Measurements from ENCODE around the gene SPR. TPM values are rescaled to one million over a fixed set of nuclear protein-coding genes. Genes with fewer than 3 reads are reported as not detected.
"Not testable (repeated sequence)": the region's sequence is repeated elsewhere in the genome, so short reads cannot be mapped to it uniquely, and the experiment has no call there.

SPR gene
- total RNA-seq, 1 experiment from 2014 or later = 22.6 TPM

DNA sequence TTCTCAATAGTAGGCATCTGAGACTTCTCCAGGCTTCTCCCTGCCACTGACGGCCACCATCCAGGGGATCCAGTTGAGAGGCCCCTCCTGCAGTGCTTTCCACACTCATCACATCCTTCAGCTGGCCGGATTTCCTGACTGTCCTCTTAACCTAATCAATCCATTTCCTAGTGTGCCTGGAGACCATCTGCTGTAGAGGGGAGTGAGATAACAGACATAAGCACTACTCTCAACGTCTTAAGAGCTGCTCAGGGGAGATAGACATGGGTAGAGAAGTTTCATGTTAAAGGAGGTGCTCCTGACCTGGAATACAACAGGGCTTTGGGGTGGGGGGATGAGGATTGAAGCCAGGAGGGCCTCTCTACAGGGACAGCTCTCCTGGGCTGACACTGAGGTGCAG, 14.2 kb downstream of the SPR start:
- POLR2A ChIA-PET (ENCODE audit: low non-redundant PET) = no interaction called here
- H3K4me3 ChIP-seq (ENCODE audit: low read depth, low read length, poor library complexity, severe bottlenecking) = no peak overlapping the region
- CTCF ChIA-PET = no interaction called here
- H3K27me3 ChIP-seq (replicated peaks; ENCODE audit: insufficient read depth, low read depth, low read length, poor library complexity) = peaks cover 64% of the 10 kb centered on the region
- BruUV-seq (replicated peaks) = no TSS peak
- no peak for TF ChIP-seq EZH2 (IDR thresholded peaks at IDR 0.05; ENCODE audit: borderline replicate concordance, low read depth, low read length, poor library complexity, severe bottlenecking)
- H3K4me1 ChIP-seq (ENCODE audit: insufficient read depth, low read length, poor library complexity, severe bottlenecking) = no peaks in the 10 kb centered on the region
- intact Hi-C loops (cut with micrococcal nuclease; ENCODE audit: unreplicated experiment) = no loop called here
- no peaks in the 10 kb centered on the region for H3K9me3 ChIP-seq (ENCODE audit: low read depth, low read length, poor library complexity, severe bottlenecking)
- DNase-seq (ENCODE audit: low spot score) = no peak
- H3K27ac ChIP-seq (ENCODE audit: low read depth, low read length, poor library complexity, severe bottlenecking) = no peak overlapping the region
- no peaks in the 10 kb centered on the region for H3K36me3 ChIP-seq (ENCODE audit: insufficient read depth, low read length, poor library complexity, severe bottlenecking)

DNA sequence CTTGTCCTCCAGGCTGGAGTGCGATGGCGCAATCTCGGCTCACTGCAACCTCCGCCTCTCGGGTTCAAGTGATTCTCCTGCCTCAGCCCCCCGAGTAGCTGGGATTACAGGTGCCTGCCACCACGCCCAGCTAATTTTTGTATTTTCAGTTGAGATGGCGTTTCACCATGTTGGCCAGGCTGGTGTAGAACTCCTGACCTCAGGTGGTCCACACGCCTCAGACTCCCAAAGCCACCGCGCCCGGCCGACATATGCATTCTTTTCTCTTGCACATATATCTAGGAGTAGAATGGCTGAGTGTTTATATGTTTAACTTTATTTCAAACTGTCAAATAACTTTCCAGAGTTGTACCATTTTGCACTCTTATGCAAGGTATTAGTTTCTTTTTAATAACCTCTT, 20.2 kb downstream of the SPR start:
- H3K4me1 ChIP-seq (ENCODE audit: insufficient read depth, low read length, poor library complexity, severe bottlenecking); intact Hi-C loops (cut with micrococcal nuclease; ENCODE audit: unreplicated experiment); H3K27ac ChIP-seq (ENCODE audit: low read depth, low read length, poor library complexity, severe bottlenecking); BruUV-seq (replicated peaks); H3K4me3 ChIP-seq (ENCODE audit: low read depth, low read length, poor library complexity, severe bottlenecking); CTCF ChIA-PET; H3K36me3 ChIP-seq (ENCODE audit: insufficient read depth, low read length, poor library complexity, severe bottlenecking); POLR2A ChIA-PET (ENCODE audit: low non-redundant PET); H3K9me3 ChIP-seq (ENCODE audit: low read depth, low read length, poor library complexity, severe bottlenecking); DNase-seq (ENCODE audit: low spot score): not testable (repeated sequence)
- peaks cover 100% of the 10 kb centered on the region for H3K27me3 ChIP-seq (replicated peaks; ENCODE audit: insufficient read depth, low read depth, low read length, poor library complexity)

DNA sequence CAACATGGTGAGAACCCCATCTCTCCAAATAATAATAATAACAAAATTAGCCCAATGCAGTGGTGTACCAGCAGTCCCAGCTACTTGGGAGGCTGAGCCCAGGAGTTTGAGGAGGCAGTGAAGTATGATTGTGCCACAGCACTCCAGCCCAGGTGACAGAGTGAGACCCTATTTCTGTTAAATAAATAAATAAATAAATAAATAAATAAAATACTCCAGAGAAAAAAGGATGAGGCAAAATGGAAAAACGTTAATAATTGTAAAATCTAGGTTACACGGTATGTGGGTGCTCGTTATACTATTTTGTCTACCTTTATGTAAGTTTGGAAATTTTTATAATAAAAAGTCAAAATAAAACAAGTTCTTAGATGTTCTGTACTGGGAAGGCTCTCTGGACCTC, 21.5 kb downstream of the SPR start:
- Histone ChIP-seq H3K36me3 (ENCODE audit: insufficient read depth, low read length, poor library complexity, severe bottlenecking) (no peaks in the 10 kb centered on the region), H3K9me3 (ENCODE audit: low read depth, low read length, poor library complexity, severe bottlenecking) (no peaks in the 10 kb centered on the region), H3K4me1 (ENCODE audit: insufficient read depth, low read length, poor library complexity, severe bottlenecking) (no peaks in the 10 kb centered on the region), H3K27me3 (replicated peaks; ENCODE audit: insufficient read depth, low read depth, low read length, poor library complexity) (peaks cover 100% of the 10 kb centered on the region), H3K4me3 (ENCODE audit: low read depth, low read length, poor library complexity, severe bottlenecking) (no peak overlapping the region), H3K27ac (ENCODE audit: low read depth, low read length, poor library complexity, severe bottlenecking) (no peak overlapping the region)
- POLR2A ChIA-PET (ENCODE audit: low non-redundant PET) = no interaction called here
- intact Hi-C loops (cut with micrococcal nuclease; ENCODE audit: unreplicated experiment) = no loop called here
- TF ChIP-seq, protein P1, sequence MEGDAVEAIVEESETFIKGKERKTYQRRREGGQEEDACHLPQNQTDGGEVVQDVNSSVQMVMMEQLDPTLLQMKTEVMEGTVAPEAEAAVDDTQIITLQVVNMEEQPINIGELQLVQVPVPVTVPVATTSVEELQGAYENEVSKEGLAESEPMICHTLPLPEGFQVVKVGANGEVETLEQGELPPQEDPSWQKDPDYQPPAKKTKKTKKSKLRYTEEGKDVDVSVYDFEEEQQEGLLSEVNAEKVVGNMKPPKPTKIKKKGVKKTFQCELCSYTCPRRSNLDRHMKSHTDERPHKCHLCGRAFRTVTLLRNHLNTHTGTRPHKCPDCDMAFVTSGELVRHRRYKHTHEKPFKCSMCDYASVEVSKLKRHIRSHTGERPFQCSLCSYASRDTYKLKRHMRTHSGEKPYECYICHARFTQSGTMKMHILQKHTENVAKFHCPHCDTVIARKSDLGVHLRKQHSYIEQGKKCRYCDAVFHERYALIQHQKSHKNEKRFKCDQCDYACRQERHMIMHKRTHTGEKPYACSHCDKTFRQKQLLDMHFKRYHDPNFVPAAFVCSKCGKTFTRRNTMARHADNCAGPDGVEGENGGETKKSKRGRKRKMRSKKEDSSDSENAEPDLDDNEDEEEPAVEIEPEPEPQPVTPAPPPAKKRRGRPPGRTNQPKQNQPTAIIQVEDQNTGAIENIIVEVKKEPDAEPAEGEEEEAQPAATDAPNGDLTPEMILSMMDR (conservative IDR thresholded peaks at IDR 0.05; ENCODE audit: low read depth, low read length) = no peak
- no peak for TF ChIP-seq EZH2 (IDR thresholded peaks at IDR 0.05; ENCODE audit: borderline replicate concordance, low read depth, low read length, poor library complexity, severe bottlenecking)
- DNase-seq (ENCODE audit: low spot score) = no peak
- BruUV-seq (replicated peaks) = no TSS peak
- CTCF ChIA-PET = no interaction called here

DNA sequence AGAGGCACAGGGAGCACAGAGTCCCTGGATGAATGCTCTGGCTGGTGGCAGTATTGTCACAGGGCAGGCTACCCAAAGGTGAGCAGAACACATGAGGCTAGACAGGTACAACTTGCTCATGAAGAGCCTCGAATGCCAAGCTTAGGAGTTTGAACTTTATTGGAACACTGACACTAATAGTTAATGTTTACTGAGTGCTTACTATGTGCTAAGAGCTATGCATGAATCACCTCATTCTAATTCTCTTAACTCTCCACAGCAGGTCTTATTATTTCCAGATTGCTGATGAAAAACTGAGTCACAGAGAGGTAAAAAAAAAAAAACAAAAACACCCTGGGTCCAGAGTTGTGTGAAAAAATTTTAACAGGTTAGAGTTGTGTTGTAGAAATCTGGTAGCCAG, 24.0 kb downstream of the SPR start:
- TF ChIP-seq, protein P1 (conservative IDR thresholded peaks at IDR 0.05; ENCODE audit: low read depth, low read length) = no peak
- TF ChIP-seq EZH2 (IDR thresholded peaks at IDR 0.05; ENCODE audit: borderline replicate concordance, low read depth, low read length, poor library complexity, severe bottlenecking) = no peak
- Histone ChIP-seq H3K4me3 (ENCODE audit: low read depth, low read length, poor library complexity, severe bottlenecking) (no peak overlapping the region), H3K9me3 (ENCODE audit: low read depth, low read length, poor library complexity, severe bottlenecking) (no peaks in the 10 kb centered on the region), H3K27ac (ENCODE audit: low read depth, low read length, poor library complexity, severe bottlenecking) (no peak overlapping the region), H3K36me3 (ENCODE audit: insufficient read depth, low read length, poor library complexity, severe bottlenecking) (no peaks in the 10 kb centered on the region), H3K4me1 (ENCODE audit: insufficient read depth, low read length, poor library complexity, severe bottlenecking) (peaks cover 5% of the 10 kb centered on the region), H3K27me3 (replicated peaks; ENCODE audit: insufficient read depth, low read depth, low read length, poor library complexity) (peaks cover 99% of the 10 kb centered on the region)
- ChIA-PET POLR2A (ENCODE audit: low non-redundant PET) (no interaction called here), CTCF (interaction anchor here (0.6 kb wide), 1 partner anchor 266 kb away, joined by 3 read pairs; no protein-coding TSS in a partner anchor)
- BruUV-seq (replicated peaks) = no TSS peak
- intact Hi-C loops (cut with micrococcal nuclease; ENCODE audit: unreplicated experiment) = no loop called here
- no peak for DNase-seq (ENCODE audit: low spot score)

All from A673 (cell line).